ENCODE measurements around the gene CCNY.
A peak's percentile ranks its signal among the peaks of the same experiment; 100 is the strongest.

Gene CCNY

GRCh38 chr10:35568483-35569015 is 232.2 kb downstream of the CCNY start:
- no peak for DNase-seq

- DNase-seq = no peak
Observed at GRCh38 chr10:35569111-35569707, 232.9 kb downstream of the CCNY start.

DNA sequence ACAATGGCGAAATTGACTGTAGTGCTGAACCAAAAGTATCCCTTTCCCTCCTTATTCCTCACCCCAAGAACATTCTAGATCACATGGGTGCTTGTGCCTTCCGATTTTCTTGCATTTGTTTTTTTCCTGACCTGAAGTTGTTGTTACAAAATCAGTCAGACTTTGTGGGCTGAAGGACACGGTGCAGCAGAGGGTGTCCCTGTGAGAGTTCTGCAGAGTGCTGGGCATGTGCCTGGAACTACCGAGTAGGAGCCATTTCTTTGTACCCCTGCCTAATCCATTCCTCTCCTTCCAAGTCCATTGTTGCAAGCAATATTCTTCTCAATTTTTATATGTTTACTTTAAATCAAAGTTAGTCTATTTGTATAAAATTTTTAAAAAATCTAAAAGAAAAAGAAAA is 233.5 kb downstream of the CCNY start:
- DNase-seq = no peak

DNA sequence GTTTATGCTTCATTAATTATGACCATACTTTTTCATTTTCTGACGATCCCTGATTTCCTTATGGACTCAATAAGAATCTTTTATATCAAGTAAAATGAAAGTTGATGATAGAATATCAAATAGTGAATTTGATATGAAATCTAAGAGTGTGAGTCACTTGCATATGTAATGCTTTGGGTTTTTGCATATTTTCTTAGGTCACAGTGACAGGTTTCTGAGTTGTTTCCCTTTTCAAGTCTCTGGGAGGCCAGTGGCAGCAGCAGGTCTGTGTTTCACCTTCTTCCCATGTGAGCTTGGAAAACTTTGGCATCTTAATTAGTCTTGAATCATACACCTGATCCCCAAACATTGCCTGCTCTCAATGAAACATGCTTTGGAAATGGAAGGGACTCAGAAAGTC is 234.1 kb downstream of the CCNY start:
- DNase-seq = no peak

DNA sequence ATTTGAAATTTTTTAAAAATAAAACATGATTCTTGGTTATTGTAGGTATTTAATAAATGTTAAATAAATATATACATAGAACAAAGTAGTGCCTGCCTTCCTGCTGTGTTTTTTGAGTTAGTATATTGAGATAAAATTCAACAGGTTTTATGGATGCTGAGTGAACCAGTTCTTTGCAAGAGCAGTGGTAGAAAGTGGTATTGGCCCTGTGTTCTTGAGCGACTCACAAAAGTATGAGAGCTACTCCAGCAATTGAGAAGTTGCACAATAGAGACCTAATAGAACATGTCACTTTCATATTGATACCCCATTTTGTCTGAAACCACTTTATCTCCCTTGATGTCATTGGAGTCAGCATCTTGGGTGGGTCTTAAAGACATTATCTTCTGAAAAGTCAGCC is 236.3 kb downstream of the CCNY start:
- DNase-seq = no peak

- peak; percentile 3 for DNase-seq
Observed at GRCh38 chr10:35573796-35574195, 237.5 kb downstream of the CCNY start.

GRCh38 chr10:35574924-35575352 is 238.6 kb downstream of the CCNY start:
- DNase-seq = no peak

DNA sequence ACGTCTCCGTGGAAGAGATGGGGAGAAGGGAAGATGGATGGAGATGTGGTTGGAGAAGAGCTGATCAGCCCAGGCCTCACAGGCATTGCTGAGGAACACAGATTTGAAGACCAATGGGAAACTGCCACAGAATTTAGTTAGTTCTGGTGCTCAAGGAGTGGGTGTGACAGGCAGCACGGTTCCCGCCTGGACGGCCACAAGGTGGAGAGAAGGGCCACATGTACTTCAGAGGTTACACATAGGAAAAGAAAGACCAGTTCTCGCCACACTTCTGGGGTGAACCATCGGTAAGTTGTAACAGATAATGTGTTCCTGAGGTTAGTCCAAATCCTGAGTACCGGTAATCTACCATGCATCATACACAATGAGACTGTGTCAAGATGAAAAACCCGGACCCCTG is 239.3 kb downstream of the CCNY start:
- DNase-seq = no peak

- DNase-seq = no peak
Observed at GRCh38 chr10:35576730-35577129, 240.4 kb downstream of the CCNY start.

DNA sequence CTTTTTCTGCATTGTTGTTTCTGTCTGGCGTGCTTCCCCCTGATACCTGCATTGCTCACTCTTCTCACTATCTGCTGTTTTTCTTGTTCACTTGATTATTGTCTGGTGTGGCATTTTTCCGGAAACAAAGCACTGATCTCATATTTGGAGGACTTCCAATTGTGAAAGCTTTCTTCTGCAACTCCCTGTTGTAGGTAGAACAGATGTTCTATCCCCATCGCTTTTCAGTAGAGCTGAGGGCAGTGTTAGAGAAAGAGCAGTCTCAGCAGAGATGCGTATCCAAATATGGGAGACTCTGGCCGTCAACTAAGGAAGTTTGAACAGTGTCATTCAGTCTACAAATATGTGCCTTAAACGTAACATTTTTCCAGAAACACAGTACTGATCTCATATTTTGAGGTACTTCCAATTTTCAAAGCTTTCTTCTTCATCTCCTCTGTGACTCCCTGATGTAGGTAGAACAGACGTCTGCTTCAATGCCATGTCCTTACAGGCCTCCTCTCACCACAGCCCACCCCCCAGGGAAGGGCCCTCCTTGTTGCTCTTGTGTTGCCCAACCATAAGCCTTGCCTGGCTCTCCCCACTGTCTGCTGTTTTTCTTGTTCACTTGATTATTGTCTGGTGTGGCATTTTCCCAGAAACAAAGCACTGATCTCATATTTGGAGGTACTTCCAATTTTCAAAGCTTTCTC is 241.8 kb downstream of the CCNY start:
- DNase-seq = no peak

DNA sequence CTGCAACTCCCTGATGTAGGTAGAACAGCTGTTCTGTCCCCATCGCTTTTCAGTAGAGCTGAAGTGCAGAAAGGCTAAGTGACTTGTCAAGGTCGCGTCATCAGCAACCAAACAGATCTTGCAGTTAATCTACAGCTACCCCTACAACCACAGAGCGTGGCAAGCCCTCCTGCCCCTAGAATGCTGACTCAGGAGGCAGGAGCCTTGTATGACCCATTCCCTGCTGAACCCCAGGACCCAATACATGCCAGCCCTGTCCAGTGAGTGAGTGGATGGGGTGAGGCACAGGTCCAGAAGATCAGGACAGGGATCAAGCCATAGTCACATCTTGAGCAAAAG is 242.3 kb downstream of the CCNY start:
- no peak for DNase-seq

DNA sequence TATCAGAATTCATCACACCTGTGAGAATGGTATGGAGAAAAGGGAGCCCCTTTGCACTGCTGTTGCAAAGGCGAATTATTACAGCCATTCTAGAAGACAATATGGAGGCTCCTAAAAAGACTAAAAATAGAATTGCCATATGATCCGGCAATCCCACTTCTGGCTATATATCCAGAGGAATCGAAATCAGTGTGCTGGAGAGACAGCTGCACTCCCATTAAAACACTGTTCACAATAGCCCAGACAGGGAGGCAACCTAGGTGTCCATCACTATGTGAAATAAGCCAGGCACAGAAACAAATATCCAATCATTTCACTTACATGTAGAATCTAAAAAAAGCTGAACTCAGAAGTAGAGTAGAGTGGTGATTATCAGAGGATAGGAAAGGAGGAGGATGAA is 242.8 kb downstream of the CCNY start:
- DNase-seq = no peak

DNA sequence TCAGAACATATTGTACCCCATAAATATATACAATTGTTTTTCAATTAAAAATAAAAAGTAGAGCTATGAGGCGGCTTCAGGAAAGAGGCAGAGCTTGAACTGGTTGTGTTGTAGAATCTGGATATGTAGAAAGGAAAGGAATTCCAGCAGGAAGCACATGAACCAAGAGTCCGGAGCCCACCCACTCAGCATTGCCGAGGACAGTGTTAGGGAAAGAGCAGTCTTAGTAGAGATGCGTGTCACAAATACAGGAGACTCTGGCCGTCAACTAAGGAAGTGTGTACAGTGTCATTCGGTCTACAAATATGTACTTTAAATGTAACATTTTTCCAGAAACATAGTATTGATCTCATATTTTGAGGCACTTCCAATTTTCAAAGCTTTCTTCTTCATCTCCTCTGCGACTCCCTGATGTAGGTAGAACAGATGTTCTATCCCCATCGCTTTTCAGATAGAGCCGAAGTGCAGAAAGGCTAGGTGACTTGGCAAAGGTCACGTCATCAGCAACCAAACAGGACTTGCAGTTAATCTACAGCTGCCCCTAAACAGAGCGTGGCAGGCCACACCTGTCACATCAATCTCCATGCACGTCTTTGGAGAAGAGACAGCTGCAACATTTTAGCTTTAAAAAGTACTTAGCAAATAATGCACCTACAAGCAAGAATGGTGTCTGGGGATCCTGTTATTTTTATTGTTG is 243.6 kb downstream of the CCNY start:
- DNase-seq = peak; percentile 68

- DNase-seq = no peak
Observed at GRCh38 chr10:35580423-35580770, 244.1 kb downstream of the CCNY start.

DNA sequence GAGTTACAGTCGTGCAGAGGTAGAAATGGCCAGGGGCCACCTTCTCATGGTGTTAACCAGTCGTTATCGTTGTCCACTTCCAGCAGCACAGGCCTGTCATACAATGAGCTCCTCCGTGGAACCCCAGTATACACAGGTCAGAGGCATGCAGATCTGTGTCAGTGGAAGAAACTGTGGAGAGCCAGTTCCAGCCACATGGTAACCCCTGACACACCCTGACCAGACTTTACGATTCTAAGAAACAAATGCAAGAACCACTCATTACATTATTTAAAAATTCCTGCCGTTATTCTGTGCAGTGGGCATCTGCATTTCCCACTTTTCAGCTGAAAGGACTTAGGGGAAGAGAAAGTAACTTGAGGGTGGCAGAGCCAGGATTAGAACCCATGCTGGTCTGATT is 245.3 kb downstream of the CCNY start:
- no peak for DNase-seq

DNA sequence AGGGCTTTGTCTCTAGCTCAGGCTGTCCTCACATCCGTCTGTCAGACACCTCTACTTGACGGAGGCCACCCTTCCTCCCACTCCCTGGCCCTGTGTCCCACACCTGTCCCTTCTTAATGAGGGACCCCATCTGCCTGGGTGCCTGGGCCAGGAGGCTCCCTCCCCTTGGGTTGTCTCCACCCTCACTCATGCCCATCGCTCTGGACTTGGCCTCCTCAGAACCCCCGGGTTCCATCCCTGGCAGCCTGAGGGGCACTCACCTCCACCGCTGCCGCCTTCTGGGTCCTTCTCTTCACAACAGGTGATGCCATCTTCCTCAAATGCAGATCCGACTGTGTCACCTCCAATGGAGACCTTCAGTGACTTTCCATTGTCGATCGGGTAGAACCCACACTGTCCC is 248.6 kb downstream of the CCNY start:
- DNase-seq = no peak

GRCh38 chr10:35585356-35585755 is 249.0 kb downstream of the CCNY start:
- no peak for DNase-seq

DNA sequence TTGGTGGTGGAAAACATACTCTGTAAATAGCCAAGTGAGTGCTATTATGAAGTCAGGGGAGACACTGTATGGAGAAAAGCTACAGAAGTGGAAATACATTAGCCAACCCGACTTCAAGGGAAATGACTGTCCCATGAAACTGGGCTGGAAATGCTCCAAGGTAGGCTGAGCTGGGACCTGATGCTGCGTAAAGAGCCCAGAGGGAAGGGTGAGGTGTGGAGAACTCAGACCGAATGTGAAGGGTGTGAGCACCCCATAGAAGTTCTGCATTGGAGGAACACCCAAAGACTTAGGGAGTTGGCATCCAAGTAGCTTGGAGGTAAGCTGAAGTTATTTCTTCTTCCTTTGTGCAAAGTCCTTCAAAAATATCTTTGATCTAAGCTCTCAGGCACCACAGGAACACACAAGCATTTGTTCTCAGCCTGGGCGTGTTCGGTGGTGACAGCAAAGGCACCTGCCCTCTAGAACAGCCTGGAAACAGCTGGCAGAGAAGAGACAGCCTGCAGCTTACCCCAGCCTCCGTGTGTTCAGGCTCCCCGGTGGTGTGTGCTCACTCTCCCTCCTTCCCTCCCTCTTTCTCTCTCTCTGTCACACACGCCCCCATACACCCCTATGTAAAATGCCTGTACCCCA is 249.7 kb downstream of the CCNY start:
- no peak for DNase-seq

DNA sequence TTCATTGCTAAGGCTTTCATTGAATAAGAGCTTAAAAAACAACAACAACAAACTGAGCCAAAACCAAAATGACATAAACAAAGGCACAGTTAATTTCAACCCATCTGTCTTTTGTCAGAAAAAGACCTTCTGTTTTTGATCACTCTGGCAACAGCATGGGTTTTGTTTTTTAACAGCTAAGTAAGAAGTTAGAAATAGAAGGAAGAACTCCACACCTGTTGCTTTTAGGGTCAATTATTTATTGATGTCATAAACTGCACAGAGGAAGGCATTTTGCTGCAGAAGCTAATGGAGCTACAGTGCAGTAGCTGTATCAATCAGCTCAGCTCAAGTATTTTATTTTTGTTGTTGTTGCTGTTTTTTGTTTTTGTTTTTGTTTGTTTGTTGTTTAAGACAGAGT is 252.5 kb downstream of the CCNY start:
- DNase-seq = no peak

DNA sequence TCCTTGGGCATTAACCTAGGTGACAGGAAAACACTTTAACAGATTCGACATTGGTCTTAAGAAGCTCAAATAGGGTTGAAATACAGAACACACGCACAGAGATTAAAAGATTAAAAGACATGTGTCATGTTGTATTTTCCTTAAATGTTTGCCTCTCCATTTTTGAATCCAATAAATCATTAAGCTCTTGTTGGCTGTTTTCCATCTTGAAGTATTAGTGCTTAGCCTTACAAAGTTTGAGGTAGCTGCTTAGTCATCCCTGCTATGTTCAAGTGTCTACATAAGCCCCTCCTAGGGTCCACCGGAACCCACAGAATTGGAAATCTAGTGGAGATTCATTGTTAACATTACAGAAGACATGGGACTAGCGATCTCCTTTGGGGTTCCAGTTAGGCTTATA is 256.1 kb downstream of the CCNY start:
- peak; percentile 67 for DNase-seq

DNA sequence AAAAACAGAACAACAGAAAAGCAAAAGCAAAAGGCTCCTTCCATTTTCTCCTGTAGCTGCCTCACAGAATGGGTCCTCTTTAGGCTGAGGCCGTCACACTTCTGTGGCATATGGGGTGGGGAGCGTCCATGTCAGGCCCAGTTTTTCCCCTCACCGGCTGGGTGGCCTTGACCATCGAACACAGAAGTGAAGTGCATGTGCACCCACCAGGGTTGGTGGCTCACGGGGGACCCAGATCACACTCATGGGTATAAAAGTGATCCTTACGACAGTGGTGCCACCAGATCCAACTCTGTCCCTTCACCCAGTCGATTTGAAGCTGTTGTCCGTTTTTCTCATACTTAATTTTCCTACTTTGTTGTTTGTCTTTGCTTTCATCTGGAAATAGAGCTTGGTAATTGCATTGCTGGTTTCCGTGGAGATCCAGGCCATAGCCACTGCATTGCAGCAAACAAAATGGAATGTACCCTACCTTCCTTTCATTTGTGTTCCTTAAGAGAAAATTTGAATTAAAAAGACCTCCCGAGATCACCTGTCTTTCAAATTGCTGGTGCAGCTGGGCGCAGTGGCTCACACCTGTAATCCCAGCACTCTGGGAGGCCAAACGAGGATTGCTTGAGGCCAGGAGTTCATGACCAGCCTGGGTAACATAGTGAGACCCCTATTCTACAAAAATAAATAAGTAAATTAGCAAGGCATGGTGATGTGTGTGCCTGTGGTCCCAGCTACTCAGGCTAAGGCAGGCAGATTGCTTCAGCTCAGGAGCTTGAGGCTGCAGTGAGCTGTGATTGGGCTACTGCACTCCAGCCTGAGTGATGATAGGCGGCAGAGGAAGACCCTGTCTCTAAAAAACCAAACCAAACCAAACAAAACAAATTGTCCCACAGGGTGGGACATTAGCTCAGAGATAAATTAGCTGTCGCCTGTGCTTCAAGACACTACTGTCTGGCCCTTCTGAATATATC is 258.1 kb downstream of the CCNY start:
- no peak for DNase-seq

DNA sequence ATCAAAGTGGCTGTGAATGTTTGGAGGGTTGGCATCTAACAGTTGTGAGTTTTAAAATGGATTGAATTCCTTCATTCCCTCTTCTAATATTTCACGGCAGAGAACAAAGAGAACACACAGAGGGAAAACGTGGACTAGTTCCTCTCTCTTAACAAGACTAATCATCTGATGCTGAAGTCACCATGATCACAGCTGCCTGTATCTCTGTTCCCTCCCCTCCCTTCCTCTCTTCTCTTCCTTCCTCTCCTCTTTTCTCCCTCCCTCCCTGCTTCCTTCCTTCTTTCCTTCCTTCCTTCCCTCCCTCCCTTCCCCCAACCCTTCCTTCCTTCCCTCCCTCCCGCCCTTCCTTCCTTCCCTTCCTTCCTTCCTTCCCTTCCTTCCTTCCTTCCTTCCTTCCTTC is 258.8 kb downstream of the CCNY start:
- DNase-seq = no peak

DNA sequence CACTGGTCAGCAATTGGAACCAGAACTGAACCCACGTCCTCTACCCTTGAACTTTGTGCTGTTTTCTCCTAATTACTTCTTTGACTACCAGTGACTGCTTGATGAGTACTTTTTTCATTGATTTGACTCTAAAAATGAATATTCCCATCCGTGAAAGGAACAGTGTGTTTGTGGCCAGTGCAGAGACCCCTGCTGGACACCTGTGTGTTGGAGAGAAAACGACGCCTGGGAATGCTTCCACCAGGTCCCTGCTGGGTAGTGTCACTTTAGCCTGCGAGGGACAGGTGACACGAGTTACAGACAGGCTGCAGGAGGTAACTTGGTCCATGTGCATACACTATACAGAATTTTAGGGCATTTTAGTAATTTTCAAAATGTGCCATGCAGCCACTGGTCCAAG is 262.1 kb downstream of the CCNY start:
- DNase-seq = no peak

Data from NCI-H82 (cell line).